ENCODE data around the gene TBX1.

The TBX1 gene

DNA sequence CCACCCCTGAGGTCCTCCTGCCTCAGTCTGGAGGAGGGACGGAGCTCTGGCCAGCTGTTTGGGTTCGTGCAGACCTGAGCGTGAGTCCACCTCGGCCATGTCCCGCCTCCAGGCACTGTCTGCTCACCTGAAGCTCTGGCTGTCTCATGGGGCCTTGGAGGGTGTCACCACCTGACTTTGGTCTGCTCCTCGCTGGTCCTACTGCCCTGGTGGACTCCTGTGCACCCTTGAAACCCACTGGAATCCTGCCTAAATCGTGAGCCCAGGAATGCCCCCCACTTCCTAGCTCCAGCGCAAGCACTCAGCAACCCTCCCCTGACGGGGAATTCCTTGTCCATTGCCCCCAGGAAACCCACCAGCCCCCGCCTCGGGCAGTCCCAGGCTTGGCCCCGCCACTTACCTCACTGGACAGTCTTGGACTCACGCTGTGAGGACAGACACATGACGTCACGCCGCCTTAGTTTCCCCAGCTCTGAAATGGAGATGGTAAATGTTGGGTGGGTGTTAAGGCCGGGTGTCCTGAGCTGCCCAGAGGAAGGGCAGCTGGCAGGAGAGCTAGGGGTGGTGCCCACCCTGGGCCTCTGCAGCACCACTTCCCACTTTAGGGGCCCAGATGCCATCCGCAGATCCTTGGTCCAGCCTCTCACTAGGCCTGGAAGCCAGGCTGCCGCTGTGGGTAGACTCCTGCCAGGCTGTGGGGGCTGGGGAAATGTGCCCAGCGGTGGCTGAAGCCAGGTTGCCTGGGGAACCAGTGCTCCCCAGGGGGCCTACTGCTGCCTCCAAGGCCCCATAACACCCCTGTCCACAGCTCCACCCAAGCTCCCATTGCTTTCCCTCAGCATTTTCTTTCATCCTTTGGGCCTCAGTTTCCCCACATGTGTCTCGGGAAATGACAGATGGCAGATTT lies 18.2 kb upstream of the TBX1 start:
- H3K4me2 ChIP-seq (ENCODE audit: low read depth, low read length, poor library complexity, severe bottlenecking): no peak overlapping the region
- H3K9me2 ChIP-seq (replicated peaks; ENCODE audit: insufficient read depth, low read length): no peaks in the 10 kb centered on the region
- no peak overlapping the region for H3K27ac ChIP-seq (ENCODE audit: low read depth, low read length)
- TF ChIP-seq EZH2phosphoT487 (conservative IDR thresholded peaks at IDR 0.05; ENCODE audit: low read length): no peak
- TF ChIP-seq, protein P1, sequence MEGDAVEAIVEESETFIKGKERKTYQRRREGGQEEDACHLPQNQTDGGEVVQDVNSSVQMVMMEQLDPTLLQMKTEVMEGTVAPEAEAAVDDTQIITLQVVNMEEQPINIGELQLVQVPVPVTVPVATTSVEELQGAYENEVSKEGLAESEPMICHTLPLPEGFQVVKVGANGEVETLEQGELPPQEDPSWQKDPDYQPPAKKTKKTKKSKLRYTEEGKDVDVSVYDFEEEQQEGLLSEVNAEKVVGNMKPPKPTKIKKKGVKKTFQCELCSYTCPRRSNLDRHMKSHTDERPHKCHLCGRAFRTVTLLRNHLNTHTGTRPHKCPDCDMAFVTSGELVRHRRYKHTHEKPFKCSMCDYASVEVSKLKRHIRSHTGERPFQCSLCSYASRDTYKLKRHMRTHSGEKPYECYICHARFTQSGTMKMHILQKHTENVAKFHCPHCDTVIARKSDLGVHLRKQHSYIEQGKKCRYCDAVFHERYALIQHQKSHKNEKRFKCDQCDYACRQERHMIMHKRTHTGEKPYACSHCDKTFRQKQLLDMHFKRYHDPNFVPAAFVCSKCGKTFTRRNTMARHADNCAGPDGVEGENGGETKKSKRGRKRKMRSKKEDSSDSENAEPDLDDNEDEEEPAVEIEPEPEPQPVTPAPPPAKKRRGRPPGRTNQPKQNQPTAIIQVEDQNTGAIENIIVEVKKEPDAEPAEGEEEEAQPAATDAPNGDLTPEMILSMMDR (IDR thresholded peaks at IDR 0.05; ENCODE audit: insufficient read depth, low read length, poor library complexity, severe bottlenecking): no peak
- no peaks in the 10 kb centered on the region for H3K79me2 ChIP-seq (ENCODE audit: insufficient read depth, low read length)
- no peak overlapping the region for H2AFZ ChIP-seq (ENCODE audit: low read depth, low read length, severe bottlenecking)
- H3K9ac ChIP-seq (ENCODE audit: low read length): no peak overlapping the region
- H3K4me3 ChIP-seq (ENCODE audit: insufficient read depth, low read length, poor library complexity, severe bottlenecking): no peak overlapping the region
- H3F3A ChIP-seq (ENCODE audit: insufficient read depth): no peaks in the 10 kb centered on the region
- H3K36me3 ChIP-seq (ENCODE audit: low read length): no peaks in the 10 kb centered on the region
- H3K27me3 ChIP-seq (ENCODE audit: low read length): no peaks in the 10 kb centered on the region
- H3K9me3 ChIP-seq (ENCODE audit: insufficient read depth, low read length): no peaks in the 10 kb centered on the region
- no peaks in the 10 kb centered on the region for H4K20me1 ChIP-seq (ENCODE audit: low read depth, low read length)

DNA sequence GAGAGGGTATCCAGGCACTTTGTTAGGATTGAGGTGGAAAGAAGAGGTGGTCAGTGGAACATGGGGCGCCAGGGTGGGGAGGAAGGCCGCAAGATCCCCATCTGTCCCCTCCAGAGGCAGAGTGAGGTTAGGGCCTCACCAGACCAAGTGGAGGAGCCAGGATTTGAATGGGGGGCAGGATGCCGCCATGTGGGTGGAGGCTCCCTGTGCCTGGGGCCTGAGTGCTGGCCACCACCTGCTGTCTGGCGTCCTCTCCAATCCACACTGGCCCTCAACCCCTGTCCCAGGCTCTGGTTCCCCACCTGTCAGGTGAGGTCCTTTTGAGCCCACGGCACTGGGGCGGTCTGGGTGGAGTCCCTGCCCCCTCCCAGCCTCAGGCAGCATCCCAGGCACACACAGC lies 17.5 kb upstream of the TBX1 start:
- no peak overlapping the region for H3K27ac ChIP-seq (ENCODE audit: low read depth, low read length)
- H3F3A ChIP-seq (ENCODE audit: insufficient read depth): no peaks in the 10 kb centered on the region
- no peaks in the 10 kb centered on the region for H3K9me3 ChIP-seq (ENCODE audit: insufficient read depth, low read length)
- H3K4me2 ChIP-seq (ENCODE audit: low read depth, low read length, poor library complexity, severe bottlenecking): no peak overlapping the region
- H3K36me3 ChIP-seq (ENCODE audit: low read length): no peaks in the 10 kb centered on the region
- H2AFZ ChIP-seq (ENCODE audit: low read depth, low read length, severe bottlenecking): no peak overlapping the region
- no peak overlapping the region for H3K9ac ChIP-seq (ENCODE audit: low read length)
- H3K9me2 ChIP-seq (replicated peaks; ENCODE audit: insufficient read depth, low read length): no peaks in the 10 kb centered on the region
- no peaks in the 10 kb centered on the region for H3K27me3 ChIP-seq (ENCODE audit: low read length)
- H4K20me1 ChIP-seq (ENCODE audit: low read depth, low read length): no peaks in the 10 kb centered on the region
- no peaks in the 10 kb centered on the region for H3K79me2 ChIP-seq (ENCODE audit: insufficient read depth, low read length)
- no peak for TF ChIP-seq EZH2phosphoT487 (conservative IDR thresholded peaks at IDR 0.05; ENCODE audit: low read length)
- TF ChIP-seq, protein P1 (IDR thresholded peaks at IDR 0.05; ENCODE audit: insufficient read depth, low read length, poor library complexity, severe bottlenecking): no peak
- H3K4me3 ChIP-seq (ENCODE audit: insufficient read depth, low read length, poor library complexity, severe bottlenecking): no peak overlapping the region

DNA sequence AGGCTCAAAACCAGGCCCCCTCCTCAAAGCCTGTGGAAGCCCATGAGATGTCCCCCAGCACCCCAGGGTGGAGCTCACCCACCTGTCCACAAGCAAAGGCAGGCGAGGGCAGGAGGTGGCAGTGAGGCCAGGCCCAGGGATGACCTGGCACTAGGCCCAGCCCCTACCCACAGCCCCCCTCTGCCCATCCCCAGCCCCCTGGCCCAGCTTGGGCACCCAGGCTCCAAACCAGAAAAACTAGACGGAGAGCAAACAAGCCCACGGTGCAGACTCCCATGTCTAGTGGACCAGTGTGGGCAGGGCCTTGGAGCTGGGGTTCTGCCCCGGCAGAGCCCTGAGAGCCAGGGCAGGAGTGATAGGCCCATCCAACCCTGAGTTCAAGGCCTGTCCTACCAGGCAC lies 16.9 kb upstream of the TBX1 start:
- no peak overlapping the region for H3K4me3 ChIP-seq (ENCODE audit: insufficient read depth, low read length, poor library complexity, severe bottlenecking)
- no peak overlapping the region for H2AFZ ChIP-seq (ENCODE audit: low read depth, low read length, severe bottlenecking)
- no peaks in the 10 kb centered on the region for H3K9me3 ChIP-seq (ENCODE audit: insufficient read depth, low read length)
- no peaks in the 10 kb centered on the region for H3K27me3 ChIP-seq (ENCODE audit: low read length)
- H3K36me3 ChIP-seq (ENCODE audit: low read length): no peaks in the 10 kb centered on the region
- H3F3A ChIP-seq (ENCODE audit: insufficient read depth): no peaks in the 10 kb centered on the region
- TF ChIP-seq EZH2phosphoT487 (conservative IDR thresholded peaks at IDR 0.05; ENCODE audit: low read length): no peak
- TF ChIP-seq, protein P1 (IDR thresholded peaks at IDR 0.05; ENCODE audit: insufficient read depth, low read length, poor library complexity, severe bottlenecking): no peak
- no peak overlapping the region for H3K27ac ChIP-seq (ENCODE audit: low read depth, low read length)
- H3K9ac ChIP-seq (ENCODE audit: low read length): no peak overlapping the region
- H3K4me2 ChIP-seq (ENCODE audit: low read depth, low read length, poor library complexity, severe bottlenecking): no peak overlapping the region
- no peaks in the 10 kb centered on the region for H3K9me2 ChIP-seq (replicated peaks; ENCODE audit: insufficient read depth, low read length)
- no peaks in the 10 kb centered on the region for H4K20me1 ChIP-seq (ENCODE audit: low read depth, low read length)
- no peaks in the 10 kb centered on the region for H3K79me2 ChIP-seq (ENCODE audit: insufficient read depth, low read length)
